CD14-positive monocyte (primary cell): Measurements from ENCODE around the gene CCL16. TPM values are rescaled to one million over a fixed set of nuclear protein-coding genes. Genes with fewer than 3 reads are reported as not detected.

Experiments used
- DNase-seq, 3 donors: peaks; one replicate each; pipeline ENCODE4 v3.0.0-alpha.2; 2011 to 2022
- H2AFZ ChIP-seq: 2 replicates; pipeline ENCODE4 v1.6.0; 2012; ENCODE audit warnings: mild to moderate bottlenecking, low read depth, low read length, inconsistent platforms; ENCODE audit not compliant: insufficient read depth, poor library complexity, severe bottlenecking
- H3K27ac ChIP-seq, 2 donors: 1 replicate in 1 of 2; 2 replicates in 1 of 2; pipeline ENCODE4 v1.5.1; 2012 to 2013; ENCODE audit warnings: low read length in 2 of 2, control low read depth in 1 of 2, inconsistent platforms in 1 of 2, low read depth in 1 of 2, mild to moderate bottlenecking in 1 of 2
- H3K27me3 ChIP-seq, 2 donors: one replicate each; pipeline versions ENCODE4 v1.6.0 to v1.6.1; 2011 to 2013; ENCODE audit warnings: low read length in 2 of 2; ENCODE audit not compliant: control insufficient read depth in 2 of 2, insufficient read depth in 2 of 2
- H3K36me3 ChIP-seq, 2 donors: replicated peaks in 1 of 2; 1 replicate in 1 of 2; 2 replicates in 1 of 2; pipeline versions ENCODE4 v1.5.1 to v1.6.1; 2012 to 2013; ENCODE audit warnings: low read length in 2 of 2, control low read depth in 1 of 2, inconsistent platforms in 1 of 2, mild to moderate bottlenecking in 1 of 2; ENCODE audit not compliant: insufficient read depth in 2 of 2, control insufficient read depth in 1 of 2
- H3K4me1 ChIP-seq, 2 donors: 1 replicate in 1 of 2; 2 replicates in 1 of 2; pipeline versions ENCODE4 v1.5.1 to v1.6.1; 2012 to 2013; ENCODE audit warnings: low read length in 2 of 2, control low read depth in 1 of 2, inconsistent platforms in 1 of 2, mild to moderate bottlenecking in 1 of 2, moderate library complexity in 1 of 2; ENCODE audit not compliant: insufficient read depth in 2 of 2, control insufficient read depth in 1 of 2
- H3K4me2 ChIP-seq: replicated peaks from 2 replicates; pipeline ENCODE3; 2012; ENCODE audit warnings: low read length, moderate library complexity, mild to moderate bottlenecking; ENCODE audit not compliant: poor library complexity, severe bottlenecking; ENCODE audit errors: extremely low read depth
- H3K4me3 ChIP-seq, 3 experiments: fragments of 200-600 bp in 1 of 3; sonication (generic) in 1 of 3; replicated peaks in 1 of 3; 1 replicate in 2 of 3; 2 replicates in 1 of 3; pipeline ENCODE4 v1.5.1; 2011 to 2013; ENCODE audit warnings: low read length in 3 of 3, mild to moderate bottlenecking in 3 of 3, control low read depth in 2 of 3, low read depth in 2 of 3, inconsistent platforms in 1 of 3, moderate library complexity in 1 of 3
- H3K79me2 ChIP-seq: 2 replicates; pipeline ENCODE4 v1.6.0; 2012; ENCODE audit warnings: mild to moderate bottlenecking, control low read depth, inconsistent platforms, low read length, moderate library complexity; ENCODE audit not compliant: insufficient read depth
- H3K9ac ChIP-seq: 2 replicates; pipeline ENCODE4 v1.6.0; 2017; ENCODE audit warnings: low read length, mild to moderate bottlenecking; ENCODE audit not compliant: insufficient read depth, poor library complexity, severe bottlenecking
- H3K9me3 ChIP-seq, 2 donors: replicated peaks in 1 of 2; 1 replicate in 1 of 2; 2 replicates in 1 of 2; pipeline versions ENCODE4 v1.5.1 to v1.6.1; 2012 to 2013; ENCODE audit warnings: low read length in 2 of 2, control low read depth in 1 of 2; ENCODE audit not compliant: control insufficient read depth in 1 of 2, insufficient read depth in 1 of 2
- H4K20me1 ChIP-seq: 2 replicates; pipeline ENCODE4 v1.6.0; 2012; ENCODE audit warnings: mild to moderate bottlenecking, low read length, control low read depth, moderate library complexity; ENCODE audit not compliant: insufficient read depth
- H3K27ac Mint-ChIP-seq, 7 donors: one replicate each; pipeline ENCODE4 v1.8.0; 2020; ENCODE audit warnings: mild to moderate bottlenecking in 7 of 7, mixed read lengths in 7 of 7, moderate library complexity in 6 of 7, inconsistent platforms in 2 of 7
- H3K27me3 Mint-ChIP-seq, 3 donors: one replicate each; pipeline ENCODE4 v1.8.0; 2021 to 2022; ENCODE audit warnings: low read depth in 3 of 3, mild to moderate bottlenecking in 3 of 3, mixed read lengths in 3 of 3, moderate library complexity in 3 of 3, inconsistent platforms in 1 of 3
- H3K36me3 Mint-ChIP-seq, 2 donors: one replicate each; pipeline ENCODE4 v1.8.0; 2020; ENCODE audit warnings: mixed read lengths in 2 of 2, inconsistent platforms in 1 of 2, mild to moderate bottlenecking in 1 of 2
- H3K4me1 Mint-ChIP-seq: one replicate; pipeline ENCODE4 v1.8.0; 2020; ENCODE audit warnings: mild to moderate bottlenecking, mixed read lengths
- H3K4me3 Mint-ChIP-seq, 2 donors: one replicate each; pipeline ENCODE4 v1.8.0; 2020; ENCODE audit warnings: mild to moderate bottlenecking in 2 of 2, mixed read lengths in 2 of 2, moderate library complexity in 1 of 2
- H3K9me3 Mint-ChIP-seq, 7 donors: one replicate each; pipeline ENCODE4 v1.8.0; 2020 to 2022; ENCODE audit warnings: mixed read lengths in 7 of 7, mild to moderate bottlenecking in 6 of 7, moderate library complexity in 6 of 7, inconsistent platforms in 2 of 7
- CTCF ChIP-seq: fragments of 200-600 bp; IDR thresholded peaks from one replicate; pipeline ENCODE4 v1.8.0; 2022; ENCODE audit warnings: antibody characterized with exemption, mild to moderate bottlenecking
- WGBS: methylation state at CpG from one replicate; pipeline ENCODE4 v1.1.5; 2013; ENCODE audit warnings: missing lambda C conversion rate; ENCODE audit not compliant: insufficient coverage; 5-methylcytosine and 5-hydroxymethylcytosine counted together
- intact Hi-C, 2 donors: fragments of 100-400 bp; cut with micrococcal nuclease; formaldehyde crosslinking; loops; one replicate each; pipeline versions ENCODE4 v1.15.0 to v1.15.1; 2023
- polyA plus RNA-seq, 3 donors: library from polyadenylated mRNA; depleted of rRNA in 1 of 3; unstranded in 2 of 3; stranded (reverse) in 1 of 3; fragments of 300-500 nt in 2 of 3; fragments of >200 nt in 1 of 3; fragmentation: Illumina TruSeq in 2 of 3; gene quantifications; 1 replicate in 2 of 3; 2 replicates in 1 of 3; pipeline ENCODE4 v1.2.3, GENCODE V29; 2012 to 2021

CCL16 gene
- polyA plus RNA-seq, 3 donors = not detected

- no peaks in the 10 kb centered on the region for H3K9me3 Mint-ChIP-seq
- H3K27ac Mint-ChIP-seq = no peak overlapping the region
- no peaks in the 10 kb centered on the region for H3K4me1 Mint-ChIP-seq
- Histone ChIP-seq H3K27ac (no peak overlapping the region), H3K9me3 (no peaks in the 10 kb centered on the region), H3K27me3 (no peaks in the 10 kb centered on the region), H2AFZ (no peak overlapping the region), H4K20me1 (no peaks in the 10 kb centered on the region), H3K9ac (no peak overlapping the region), H3K4me1 (no peaks in the 10 kb centered on the region), H3K4me3 (no peak overlapping the region), H3K79me2 (no peaks in the 10 kb centered on the region), H3K4me2 (no peak overlapping the region), H3K36me3 (no peaks in the 10 kb centered on the region)
- H3K36me3 Mint-ChIP-seq = no peaks in the 10 kb centered on the region
- no peak overlapping the region for H3K4me3 Mint-ChIP-seq
- 65% methylated on average over 2 of the region's 4 CpGs for WGBS
- intact Hi-C loops = no loop called here
- DNase-seq = no peak
- TF ChIP-seq CTCF = no peak
- H3K27me3 Mint-ChIP-seq = peaks cover 1 to 5% (median 1%) of the 10 kb centered on the region in 3 donors
These were observed 37.1 kb downstream of the CCL16 start for GRCh38 chr17:35944151-35944550.

DNA sequence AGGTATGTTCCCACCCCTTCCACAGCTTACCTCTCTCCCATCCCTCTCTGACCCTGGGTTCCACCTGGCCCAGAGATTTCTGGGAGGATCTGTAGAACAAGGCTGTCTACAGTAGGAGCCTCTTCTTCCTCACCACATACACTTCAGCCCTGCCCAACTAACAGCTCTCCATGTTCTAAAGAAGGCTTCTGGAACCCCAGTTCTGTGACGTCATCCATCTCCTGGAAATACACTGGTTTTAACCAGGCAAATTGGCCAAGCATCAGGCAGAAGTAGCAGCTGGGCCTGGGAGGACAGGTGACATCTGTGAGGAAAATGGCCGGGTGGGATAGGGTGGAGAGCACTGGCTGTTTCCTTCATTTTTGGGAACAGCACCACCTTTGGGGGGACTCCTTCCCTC is 37.8 kb downstream of the CCL16 start, which contains the start of gene LYZL6:
TSS of gene LYZL6 (minus strand) at position 177 of the 400 bp plus-strand sequence. CDS start 4,357 bp downstream, outside the sequence.
- no peaks in the 10 kb centered on the region for H3K36me3 Mint-ChIP-seq
- intact Hi-C loops = no loop called here

More for the DNA sequence above, 37.8 kb downstream of the CCL16 start, which contains the start of gene LYZL6:
- Histone ChIP-seq H3K27me3 (no peaks in the 10 kb centered on the region), H3K79me2 (no peaks in the 10 kb centered on the region), H3K27ac (no peak within 1 kb of the TSS), H4K20me1 (no peaks in the 10 kb centered on the region), H2AFZ (no peak within 1 kb of the TSS), H3K9ac (no peak within 1 kb of the TSS), H3K36me3 (no peaks in the 10 kb centered on the region), H3K9me3 (no peaks in the 10 kb centered on the region), H3K4me2 (no peak within 1 kb of the TSS), H3K4me3 (no peak within 1 kb of the TSS), H3K4me1 (no peaks in the 10 kb centered on the region)
- no peaks in the 10 kb centered on the region for H3K4me1 Mint-ChIP-seq
- no peak within 1 kb of the TSS for H3K27ac Mint-ChIP-seq
- no CpG with 5 or more reads among the region's 2 CpGs for WGBS
- H3K9me3 Mint-ChIP-seq = no peaks in the 10 kb centered on the region
- no peak for DNase-seq
- H3K4me3 Mint-ChIP-seq = no peak within 1 kb of the TSS
- peaks cover 1 to 5% (median 1%) of the 10 kb centered on the region in 3 donors for H3K27me3 Mint-ChIP-seq
- TF ChIP-seq CTCF = no peak
